Activated B cell treated with CpG ODN at 0.5 μM for 24 hours (primary cell): ENCODE measurements around the gene TUBB4A. TPM values are rescaled to one million over a fixed set of nuclear protein-coding genes. Genes with fewer than 3 reads are reported as not detected.
A peak's percentile ranks its signal among the peaks of the same experiment; 100 is the strongest.

ENCODE experiments used
- ATAC-seq: fragments of 200-7000 bp; cut with Tn5 transposase; one replicate; pipeline ENCODE4 v1.10.0; 2021; ENCODE audit warnings: low read depth, mild to moderate bottlenecking, moderate library complexity
- CTCF ChIA-PET: fragments of 350-600 bp; sonication (Branson Sonifier 250); formaldehyde crosslinking; loops from one replicate; lab custom pipeline; 2021; ENCODE audit warnings: antibody characterized with exemption; lab: Charles Lee
- POLR2A ChIA-PET: fragments of 350-600 bp; sonication (Branson Sonifier 250); formaldehyde crosslinking; loops from one replicate; lab custom pipeline; 2021; ENCODE audit warnings: antibody characterized with exemption; lab: Charles Lee
- DNase-seq: peaks from one replicate; pipeline ENCODE4 v3.0.0; 2022
- H3K27ac Mint-ChIP-seq: one replicate; pipeline ENCODE4 v1.8.0; 2020; ENCODE audit warnings: mixed read lengths
- H3K27me3 Mint-ChIP-seq: one replicate; pipeline ENCODE4 v1.8.0; 2021; ENCODE audit warnings: mixed read lengths
- H3K36me3 Mint-ChIP-seq: one replicate; pipeline ENCODE4 v1.8.0; 2021; ENCODE audit warnings: low read depth, mixed read lengths
- H3K4me1 Mint-ChIP-seq: one replicate; pipeline ENCODE4 v1.8.0; 2021; ENCODE audit warnings: mixed read lengths
- H3K4me3 Mint-ChIP-seq: one replicate; pipeline ENCODE4 v1.8.0; 2020; ENCODE audit warnings: mild to moderate bottlenecking, mixed read lengths
- H3K9me3 Mint-ChIP-seq: one replicate; pipeline ENCODE4 v1.8.0; 2020; ENCODE audit warnings: mixed read lengths
- CTCF ChIP-seq: fragments of 200-600 bp; IDR thresholded peaks from one replicate; pipeline ENCODE4 v1.8.0; 2022; ENCODE audit warnings: antibody characterized with exemption, mild to moderate bottlenecking
- intact Hi-C: fragments of 100-400 bp; cut with micrococcal nuclease; formaldehyde crosslinking; loops from one replicate; pipeline ENCODE4 v1.15.1; 2024
- total RNA-seq: library from RNA; stranded (reverse); gene quantifications from 2 replicates; pipeline ENCODE4 v1.2.3, GENCODE V29; 2022

Gene TUBB4A
- total RNA-seq, 1 donor from 2014 or later = 13.2 TPM

DNA sequence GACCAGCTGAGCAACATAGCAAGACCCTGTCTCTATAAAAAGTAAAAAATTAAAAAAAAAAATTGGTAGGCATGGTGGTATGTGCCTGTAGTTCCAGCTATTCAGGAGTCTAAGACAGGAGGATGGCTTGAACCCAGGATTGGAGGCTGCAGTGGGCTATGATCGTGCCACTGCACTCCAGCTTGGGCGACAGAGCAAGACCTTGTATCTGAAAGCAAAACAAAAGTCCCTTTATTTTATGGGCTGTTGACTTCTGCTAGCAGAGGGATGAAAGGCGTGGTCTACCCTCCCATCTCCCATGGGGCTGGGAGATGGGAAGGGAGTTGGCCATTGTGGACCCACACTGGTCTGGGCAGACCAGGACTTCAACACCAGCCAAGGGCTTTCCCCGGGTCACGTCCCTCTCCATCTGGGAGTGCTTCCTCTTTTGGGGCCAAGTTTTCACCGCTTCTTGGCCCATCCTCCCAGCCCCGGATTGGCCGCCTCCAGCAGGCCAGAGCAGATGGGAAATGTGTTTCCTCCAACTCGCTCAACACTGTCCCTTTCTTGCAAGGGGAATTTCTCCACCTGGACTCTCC is 26.5 kb upstream of the TUBB4A start:
- peak overlapping the region; percentile 99 for H3K27ac Mint-ChIP-seq
- peak overlapping the region; percentile 15 for H3K4me3 Mint-ChIP-seq
- ChIA-PET POLR2A (interaction anchor here (0.7 to 1.8 kb wide), 8 partner anchors 8 to 821 kb away, joined by 3 to 21 read pairs (median 6); no protein-coding TSS in a partner anchor), CTCF (no interaction called here)
- ATAC-seq = peak; percentile 15
- intact Hi-C loops = loop anchor here (1.0 kb wide), 2 partner anchors 10 to 24 kb away; no protein-coding TSS in a partner anchor
- H3K4me1 Mint-ChIP-seq = peaks cover 59% of the 10 kb centered on the region
- peaks cover 9% of the 10 kb centered on the region for H3K27me3 Mint-ChIP-seq
- H3K9me3 Mint-ChIP-seq = no peaks in the 10 kb centered on the region
- peak; percentile 41 for DNase-seq
- H3K36me3 Mint-ChIP-seq = peaks cover 2% of the 10 kb centered on the region
- no peak for TF ChIP-seq CTCF

- no peak for TF ChIP-seq CTCF
- POLR2A ChIA-PET = interaction anchor here (1.0 to 1.8 kb wide), 7 partner anchors 8 to 62 kb away, joined by 3 to 21 read pairs (median 6); no protein-coding TSS in a partner anchor
- DNase-seq = peak; percentile 41
- H3K4me1 Mint-ChIP-seq = peaks cover 62% of the 10 kb centered on the region
- H3K36me3 Mint-ChIP-seq = peaks cover 2% of the 10 kb centered on the region
- H3K9me3 Mint-ChIP-seq = no peaks in the 10 kb centered on the region
- CTCF ChIA-PET = no interaction called here
- peak; percentile 70 for ATAC-seq
- peaks cover 9% of the 10 kb centered on the region for H3K27me3 Mint-ChIP-seq
- H3K27ac Mint-ChIP-seq = peak overlapping the region; percentile 99
- intact Hi-C loops = loop anchor here (1.0 kb wide), 2 partner anchors 10 to 24 kb away; no protein-coding TSS in a partner anchor
- H3K4me3 Mint-ChIP-seq = peak overlapping the region; percentile 79
These were observed 25.9 kb upstream of the TUBB4A start for GRCh38 chr19:6527893-6528543.

DNA sequence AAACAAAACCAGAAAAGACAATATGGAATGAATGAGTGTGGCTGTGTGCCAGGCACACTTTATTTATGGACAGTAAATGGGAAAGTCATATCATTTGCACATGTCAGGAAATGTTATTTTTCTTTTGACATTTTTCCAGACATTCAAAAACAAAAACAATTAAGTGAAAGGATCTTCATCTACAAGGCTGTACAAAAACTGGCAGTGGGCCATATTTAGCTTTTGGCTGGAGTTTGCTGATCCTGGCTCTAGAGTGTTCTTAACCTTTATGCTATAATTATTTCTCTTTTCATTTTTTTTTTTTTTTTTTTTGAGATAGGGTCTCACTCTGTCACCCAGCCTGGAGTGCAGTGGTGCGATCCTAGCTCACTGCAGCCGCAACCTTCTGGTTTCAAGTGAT is 22.2 kb upstream of the TUBB4A start:
- H3K4me3 Mint-ChIP-seq = no peak overlapping the region
- ChIA-PET CTCF (interaction anchor here (1.0 kb wide), 1 partner anchor 107 kb away, joined by 3 read pairs; no protein-coding TSS in a partner anchor), POLR2A (interaction anchor here (0.7 to 3.8 kb wide), 2 partner anchors 54 to 436 kb away, joined by 3 to 26 read pairs; no protein-coding TSS in a partner anchor)
- H3K9me3 Mint-ChIP-seq = no peaks in the 10 kb centered on the region
- peaks cover 57% of the 10 kb centered on the region for H3K4me1 Mint-ChIP-seq
- intact Hi-C loops = no loop called here
- ATAC-seq (no peak), DNase-seq (no peak)
- no peak for TF ChIP-seq CTCF
- H3K36me3 Mint-ChIP-seq = no peaks in the 10 kb centered on the region
- H3K27me3 Mint-ChIP-seq = no peaks in the 10 kb centered on the region
- peak overlapping the region; percentile 24 for H3K27ac Mint-ChIP-seq

DNA sequence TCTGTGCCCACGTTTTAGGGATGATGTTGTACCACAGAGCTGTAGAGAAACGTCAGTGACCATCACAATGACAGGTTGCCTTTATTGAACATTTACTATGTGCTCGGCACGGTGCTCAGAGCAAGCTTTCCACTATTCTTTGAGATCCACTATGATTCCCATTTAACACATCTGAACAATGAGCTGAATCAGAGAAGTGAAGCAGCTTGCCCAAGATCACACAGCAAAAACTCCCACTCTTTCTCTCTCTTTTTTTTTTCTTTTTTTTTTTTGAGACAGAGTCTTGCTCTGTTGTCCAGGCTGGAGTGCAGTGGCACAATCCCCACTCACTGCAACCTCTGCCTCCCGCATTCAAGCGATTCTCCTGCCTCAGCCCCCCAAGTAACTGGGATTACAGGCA is 20.6 kb upstream of the TUBB4A start:
- Mint-ChIP-seq H3K4me1 (peaks cover 56% of the 10 kb centered on the region), H3K27me3 (no peaks in the 10 kb centered on the region), H3K9me3 (no peaks in the 10 kb centered on the region), H3K36me3 (no peaks in the 10 kb centered on the region), H3K27ac (peak overlapping the region; percentile 99), H3K4me3 (peak overlapping the region; percentile 75)
- ChIA-PET CTCF (interaction anchor here (0.9 to 1.6 kb wide), 4 partner anchors 64 to 341 kb away, joined by 3 to 6 read pairs (median 4); no protein-coding TSS in a partner anchor), POLR2A (interaction anchor here (0.6 to 3.8 kb wide), 12 partner anchors 9 to 341 kb away, joined by 3 to 36 read pairs (median 8); partner anchors contain the start of genes TNFSF9 and VAV1)
- intact Hi-C loops = loop anchor here (1.0 to 2.0 kb wide), 4 partner anchors 8 to 66 kb away; no protein-coding TSS in a partner anchor
- TF ChIP-seq CTCF = no peak
- ATAC-seq = no peak
- no peak for DNase-seq
